GM12801 (cell line): ENCODE data around the gene ZNF394.

Source experiments
- CTCF ChIP-seq: IDR thresholded peaks from one replicate; pipeline ENCODE4 v1.5.1; 2011; ENCODE audit warnings: control low read depth; ENCODE audit not compliant: insufficient read length; ENCODE audit errors: extremely low read depth

The ZNF394 gene

DNA sequence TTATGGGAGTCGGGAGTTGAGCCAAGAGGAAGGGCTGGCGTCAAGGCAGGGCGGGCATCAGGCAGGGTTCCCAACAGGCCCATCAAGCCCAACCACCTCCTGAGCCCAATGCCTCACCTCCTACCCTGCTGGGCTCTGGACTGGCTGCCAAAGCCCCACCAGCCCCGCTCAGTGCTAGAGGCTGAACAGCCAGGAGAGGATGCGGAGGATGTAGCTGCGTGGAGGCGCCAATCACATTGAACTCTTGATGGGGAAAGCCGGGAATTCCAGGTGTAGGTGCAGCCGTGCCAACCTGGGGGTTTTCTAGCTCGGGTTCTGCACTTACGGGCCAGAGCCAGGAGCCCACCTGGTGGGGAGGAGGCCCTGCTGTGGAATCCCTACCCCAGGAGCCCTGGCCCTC, 47.0 kb downstream of the ZNF394 start:
- no peak for TF ChIP-seq CTCF

DNA sequence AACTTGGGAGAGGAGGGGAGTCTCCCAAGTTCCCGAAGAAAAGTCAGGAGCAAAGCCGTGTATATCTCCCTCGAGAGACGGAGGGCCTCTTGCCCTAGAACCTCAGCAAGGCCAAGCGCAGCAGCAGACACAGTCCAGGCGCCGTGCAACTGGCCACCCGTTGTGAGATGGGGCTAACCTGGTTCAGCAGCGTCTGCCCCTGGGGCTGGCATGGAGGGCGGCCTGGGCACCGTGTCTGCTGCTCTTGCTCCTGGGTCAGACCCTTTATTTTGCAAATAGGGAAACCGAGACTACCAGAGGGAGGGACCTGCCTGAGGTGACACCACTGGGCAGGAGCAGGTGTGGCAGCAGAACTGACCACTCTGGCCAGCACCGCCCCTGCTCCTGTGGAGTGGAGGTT, 47.5 kb downstream of the ZNF394 start:
- TF ChIP-seq CTCF: no peak

- TF ChIP-seq CTCF: no peak
Measured at GRCh38 chr7:99451936-99452335, 48.1 kb downstream of the ZNF394 start.

DNA sequence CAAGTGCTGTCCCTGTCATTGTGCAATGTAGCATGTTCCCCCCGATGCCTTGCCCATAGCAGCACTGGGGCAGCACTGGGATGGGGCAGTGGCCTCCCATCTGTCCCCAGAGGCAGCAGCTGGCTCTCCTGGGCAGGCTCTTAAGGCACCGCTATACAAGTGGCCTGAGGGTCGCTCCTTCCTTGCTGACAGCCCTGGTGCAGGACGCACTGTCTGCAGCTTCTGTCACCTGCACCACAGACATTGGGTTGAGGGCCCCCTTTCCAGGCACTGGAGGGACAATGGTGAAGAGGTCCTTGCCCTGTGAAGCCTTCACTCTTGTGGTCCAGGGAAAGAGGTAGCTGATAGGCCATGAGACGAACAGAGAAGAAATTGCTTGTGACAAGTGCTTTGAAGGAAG, 50.8 kb downstream of the ZNF394 start:
- no peak for TF ChIP-seq CTCF

DNA sequence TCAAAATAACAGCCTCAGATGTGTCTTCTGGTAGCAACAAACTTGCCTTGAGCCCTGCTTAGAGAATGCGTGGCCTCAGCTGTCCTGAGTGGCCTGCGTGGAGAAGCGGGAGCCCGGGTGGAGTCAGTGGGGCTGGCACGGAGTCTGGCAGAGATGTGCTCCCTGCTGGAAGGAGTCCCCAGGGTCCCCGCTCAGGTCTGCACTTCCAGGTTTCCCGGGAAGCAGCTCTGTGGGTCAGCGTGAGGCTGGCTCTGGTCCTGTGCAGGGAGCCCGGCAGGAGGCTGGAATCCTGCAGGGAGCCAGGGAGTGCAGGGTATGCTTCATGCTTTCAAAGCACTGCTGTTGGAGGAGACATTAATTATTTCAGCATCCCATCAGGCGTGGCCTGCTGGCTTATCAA, 51.2 kb downstream of the ZNF394 start:
- no peak for TF ChIP-seq CTCF

- no peak for TF ChIP-seq CTCF
Measured at GRCh38 chr7:99447943-99448342, 52.1 kb downstream of the ZNF394 start.

DNA sequence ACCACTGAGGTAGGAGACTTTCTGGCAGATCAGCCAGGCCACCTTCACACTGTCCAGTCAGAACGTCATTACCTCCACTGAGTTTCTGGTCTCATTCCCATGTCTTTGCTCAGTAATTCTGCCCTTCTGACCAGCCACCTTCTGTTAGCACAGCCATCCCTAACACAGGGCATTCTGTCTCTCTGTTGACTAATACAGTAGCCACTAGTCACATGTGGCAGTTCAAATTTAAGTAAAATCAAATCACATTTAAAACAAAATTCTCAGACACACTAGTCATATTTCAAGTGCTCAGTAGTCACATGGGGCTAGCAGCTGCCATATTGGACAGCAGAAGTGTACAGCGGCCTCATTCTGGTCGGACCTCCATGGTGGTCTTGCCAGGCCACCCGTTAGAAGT, 54.0 kb downstream of the ZNF394 start:
- TF ChIP-seq CTCF: no peak
